ENCODE results near the gene SNX1.

- TF ChIP-seq POLR2A (IDR thresholded peaks at IDR 0.05) (peak; percentile 81 to 87), CTCF (IDR thresholded peaks at IDR 0.05) (peak in 4 of 6 experiments; percentile 35 to 74 (median 48))
Measured at GRCh38 chr15:64162869-64163658, 67.3 kb downstream of the SNX1 start, which contains the start of gene PPIB.
